K562 (cell line): Measurements from ENCODE around the gene ENOX2. TPM values are rescaled to one million over a fixed set of nuclear protein-coding genes. Genes with fewer than 3 reads are reported as not detected.

Experiments used
- ATAC-seq: fragments of 200-7000 bp; cut with Tn5 transposase; 3 replicates; pipeline ENCODE4 v1.9.1; 2020; ENCODE audit warnings: moderate library complexity
- BruUV-seq: library from RNA; stranded (reverse); fragments of 400-500 nt; replicated peaks from 2 replicates; lab custom pipeline; 2021; lab: Mats Ljungman, UMichigan
- CTCF ChIA-PET: fragments of 300-600 bp; formaldehyde crosslinking; extraction: SDS; loops from one replicate; lab custom pipeline; 2021; ENCODE audit warnings: low intra/inter-chr PET ratio; lab: Yijun Ruan, JAX
- POLR2A ChIA-PET: fragments of 300-600, 350-650 bp; sonication (Branson Sonifier 250); formaldehyde crosslinking; extraction: SDS; loops from one replicate; lab custom pipeline; 2021; ENCODE audit warnings: antibody characterized with exemption, inconsistent platforms; lab: Yijun Ruan, JAX
- DNase-seq, 4 experiments: peaks; one replicate each; pipeline versions ENCODE4 v3.0.0 to v3.0.0-alpha.2; 2011 to 2018; ENCODE audit warnings: low spot score in 3 of 4, mixed read lengths in 3 of 4; ENCODE audit errors: extremely low read depth in 1 of 4
- FAIRE-seq: peaks from 2 replicates; lab custom pipeline; 2011; peaks lifted over from hg19 to GRCh38; lab: Jason Lieb, UNC
- H2AFZ ChIP-seq: 2 replicates; pipeline ENCODE4 v1.6.0; 2011; ENCODE audit warnings: low read depth, low read length, control low read depth, inconsistent platforms
- H3K27ac ChIP-seq: fragments of 200-600 bp; 3 replicates; pipeline ENCODE4 v1.8.0; 2011; ENCODE audit warnings: low read depth, mild to moderate bottlenecking, control low read depth, inconsistent platforms, low read length, moderate library complexity, mixed read lengths; ENCODE audit errors: extremely low read depth
- H3K27me3 ChIP-seq, 2 experiments: fragments of 300-600 bp in 1 of 2; 2 replicates in 1 of 2; 3 replicates in 1 of 2; pipeline versions ENCODE4 v1.6.0 to v1.8.0; 2011; ENCODE audit warnings: inconsistent platforms in 2 of 2, low read length in 2 of 2, mild to moderate bottlenecking in 1 of 2, mixed read lengths in 1 of 2, moderate library complexity in 1 of 2; ENCODE audit not compliant: control insufficient read depth in 2 of 2, insufficient read depth in 2 of 2
- H3K36me3 ChIP-seq: fragments of 300-600 bp; 3 replicates; pipeline ENCODE4 v1.8.0; 2011; ENCODE audit warnings: mild to moderate bottlenecking, low read length, inconsistent platforms; ENCODE audit not compliant: control insufficient read depth, insufficient read depth
- H3K4me1 ChIP-seq, 2 experiments: fragments of 200-600 bp in 1 of 2; replicated peaks in 1 of 2; 2 replicates in 1 of 2; 3 replicates in 1 of 2; pipeline versions ENCODE4 v1.5.1 to v1.8.0; 2011; ENCODE audit warnings: inconsistent platforms in 2 of 2, low read length in 2 of 2, mild to moderate bottlenecking in 1 of 2, mixed read lengths in 1 of 2, moderate library complexity in 1 of 2; ENCODE audit not compliant: control insufficient read depth in 2 of 2, insufficient read depth in 2 of 2
- H3K4me2 ChIP-seq: 2 replicates; pipeline ENCODE4 v1.6.1; 2011; ENCODE audit warnings: low read length, control low read depth, inconsistent platforms, mixed read lengths; ENCODE audit not compliant: insufficient read depth
- H3K4me3 ChIP-seq: fragments of 200-600 bp; sonication (generic), shearing (Covaris generic); 2 replicates; pipeline ENCODE4 v1.5.1; 2016; ENCODE audit warnings: control low read depth, inconsistent platforms
- H3K79me2 ChIP-seq: fragments of 200-600 bp; 3 replicates; pipeline ENCODE4 v1.8.0; 2011; ENCODE audit warnings: low read length, inconsistent platforms; ENCODE audit not compliant: control insufficient read depth, insufficient read depth
- H3K9ac ChIP-seq, 2 experiments: 2 replicates each; pipeline versions ENCODE4 v1.6.0 to v1.6.1; 2011; ENCODE audit warnings: low read depth in 2 of 2, low read length in 2 of 2, control low read depth in 1 of 2, inconsistent platforms in 1 of 2, mild to moderate bottlenecking in 1 of 2, mixed read lengths in 1 of 2; ENCODE audit not compliant: insufficient read depth in 1 of 2
- H3K9me1 ChIP-seq: one replicate; pipeline ENCODE4 v1.6.0; 2011; ENCODE audit warnings: inconsistent platforms, mild to moderate bottlenecking, low read length, moderate library complexity; ENCODE audit not compliant: control insufficient read depth, insufficient read depth
- H3K9me3 ChIP-seq: replicated peaks from 2 replicates; pipeline ENCODE4 v1.5.1; 2011; ENCODE audit warnings: low read depth, low read length, inconsistent platforms; ENCODE audit not compliant: control insufficient read depth, insufficient read depth
- H4K20me1 ChIP-seq: replicated peaks from 2 replicates; pipeline ENCODE4 v1.6.1; 2011; ENCODE audit warnings: low read length, inconsistent platforms, mixed read lengths; ENCODE audit not compliant: control insufficient read depth, insufficient read depth
- HDAC8 ChIP-seq: fragments of 450-650 bp; IDR thresholded peaks from 2 replicates; pipeline ENCODE4 v1.6.1; 2016; ENCODE audit warnings: mild to moderate bottlenecking, missing genetic modification characterization, moderate library complexity, missing compliant biosample characterization
- RBM34 ChIP-seq: fragments of 200-400 bp; formaldehyde crosslinking; IDR thresholded peaks from 2 replicates; pipeline ENCODE4 v1.6.1; 2018; ENCODE audit warnings: low read length, borderline replicate concordance; ENCODE audit not compliant: insufficient read depth
- SNIP1 ChIP-seq: fragments of 450-650 bp; IDR thresholded peaks from 2 replicates; pipeline ENCODE4 v1.7.1; 2017; ENCODE audit warnings: low read depth, mild to moderate bottlenecking
- TFE3 ChIP-seq: fragments of 450-650 bp; formaldehyde crosslinking; IDR thresholded peaks from 2 replicates; pipeline ENCODE4 v1.4.0; 2020; ENCODE audit warnings: mild to moderate bottlenecking, mixed read lengths
- THRB ChIP-seq: fragments of 450-650 bp; formaldehyde crosslinking; conservative IDR thresholded peaks from 2 replicates; pipeline ENCODE4 v1.4.0; 2022; ENCODE audit warnings: mild to moderate bottlenecking, missing genetic modification characterization
- ZNF280A ChIP-seq: fragments of 450-650 bp; IDR thresholded peaks from 2 replicates; pipeline ENCODE4 v1.6.1; 2018; ENCODE audit warnings: mild to moderate bottlenecking, low read depth; ENCODE audit not compliant: partially characterized antibody
- ZNF77 ChIP-seq: fragments of 250-450 bp; sonication (Bioruptor Pico); IDR thresholded peaks from 2 replicates; pipeline ENCODE4 v1.5.0; 2020
- WGBS: fragments of 100-300 bp; shearing (Covaris generic); methylation state at CpG from one replicate; pipeline ENCODE4 v1.1.6; 2016; ENCODE audit warnings: low coverage, mixed read lengths; ENCODE audit not compliant: insufficient coverage; ENCODE audit errors: missing lambda C conversion rate; 5-methylcytosine and 5-hydroxymethylcytosine counted together
- in situ Hi-C: fragments of 300-500 bp; cut with MboI; formaldehyde crosslinking; loops from 4 replicates; pipeline ENCODE4 v1.15.0; 2018; ENCODE audit warnings: inconsistent platforms, mixed read lengths
- intact Hi-C: fragments of 100-400 bp; cut with micrococcal nuclease; formaldehyde crosslinking; loops from 2 replicates; pipeline ENCODE4 v1.14.2; 2022
- polyA plus RNA-seq, 8 experiments: library from polyadenylated mRNA; depleted of rRNA in 4 of 8; stranded (reverse) in 5 of 8; unstranded in 3 of 8; fragments of >200 nt; fragmentation: Nextera tagmentation in 2 of 8; fragmentation: Illumina TruSeq in 1 of 8; extraction: Ambion mirVana in 2 of 8; extraction: Trizol in 1 of 8; gene quantifications; 2 replicates each; pipeline versions ENCODE4 v1.2.1 to v1.2.3, GENCODE V29; 2011 to 2014; ENCODE audit warnings: inconsistent platforms in 1 of 8, missing spikeins in 1 of 8
- total RNA-seq, 7 experiments: library from RNA; depleted of rRNA in 6 of 7; stranded (reverse); fragments of >200 nt in 6 of 7; fragmentation: Illumina TruSeq in 2 of 7; extraction: Trizol in 2 of 7; gene quantifications; 2 replicates each; pipeline versions ENCODE4 v1.2.1 to v1.2.3, GENCODE V29; 2011 to 2021; ENCODE audit warnings: low replicate concordance in 1 of 7
- TF ChIP-seq, protein P1 (sequence below): fragments of 450-650 bp; IDR thresholded peaks from 2 replicates; pipeline ENCODE4 v1.6.1; 2016; ENCODE audit warnings: borderline replicate concordance

ENOX2 gene
- total and polyA plus RNA-seq, 9 of the 15 experiments (the other 6 are each of a cell fraction or from before 2014, with no cell fraction given): 6.1 to 24.0 (median 13.8) TPM

GRCh38 chrX:130665263-130665662 is 237.7 kb downstream of the ENOX2 start:
- 51% methylated on average over 3 of the region's 3 CpGs for WGBS
- ATAC-seq: no peak
- intact Hi-C loops: no loop called here
- CTCF ChIA-PET: no interaction called here
- Histone ChIP-seq H3K4me1 (no peaks in the 10 kb centered on the region), H3K9me3 (no peaks in the 10 kb centered on the region), H3K27me3 (no peaks in the 10 kb centered on the region)
- TF ChIP-seq SNIP1 (no peak), ZNF77 (no peak), HDAC8 (no peak), ZNF280A (no peak), RBM34 (no peak), TFE3 (no peak), THRB (CRISPR knock-in tag) (no peak)
- TF ChIP-seq, protein P1, sequence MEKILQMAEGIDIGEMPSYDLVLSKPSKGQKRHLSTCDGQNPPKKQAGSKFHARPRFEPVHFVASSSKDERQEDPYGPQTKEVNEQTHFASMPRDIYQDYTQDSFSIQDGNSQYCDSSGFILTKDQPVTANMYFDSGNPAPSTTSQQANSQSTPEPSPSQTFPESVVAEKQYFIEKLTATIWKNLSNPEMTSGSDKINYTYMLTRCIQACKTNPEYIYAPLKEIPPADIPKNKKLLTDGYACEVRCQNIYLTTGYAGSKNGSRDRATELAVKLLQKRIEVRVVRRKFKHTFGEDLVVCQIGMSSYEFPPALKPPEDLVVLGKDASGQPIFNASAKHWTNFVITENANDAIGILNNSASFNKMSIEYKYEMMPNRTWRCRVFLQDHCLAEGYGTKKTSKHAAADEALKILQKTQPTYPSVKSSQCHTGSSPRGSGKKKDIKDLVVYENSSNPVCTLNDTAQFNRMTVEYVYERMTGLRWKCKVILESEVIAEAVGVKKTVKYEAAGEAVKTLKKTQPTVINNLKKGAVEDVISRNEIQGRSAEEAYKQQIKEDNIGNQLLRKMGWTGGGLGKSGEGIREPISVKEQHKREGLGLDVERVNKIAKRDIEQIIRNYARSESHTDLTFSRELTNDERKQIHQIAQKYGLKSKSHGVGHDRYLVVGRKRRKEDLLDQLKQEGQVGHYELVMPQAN: no peak
- TF ChIP-seq, all 486 proteins: peak for 0
- Histone ChIP-seq H4K20me1 (no peaks in the 10 kb centered on the region; the same call in 1 of the 2 replicates), H3K4me3 (no peak overlapping the region), H3K36me3 (peaks cover 3% of the 10 kb centered on the region; the same call in 1 of the 3 replicates), H3K9ac (no peak overlapping the region), H3K9me1 (no peaks in the 10 kb centered on the region), H3K27ac (no peak overlapping the region), H3K79me2 (no peaks in the 10 kb centered on the region), H3K4me2 (no peak overlapping the region), H2AFZ (no peak overlapping the region)
- FAIRE-seq: no peak
- DNase-seq: no peak
- BruUV-seq: no TSS peak
- POLR2A ChIA-PET: no interaction called here
- in situ Hi-C loops: no loop called here
